CD14-positive monocyte (primary cell): ENCODE measurements around the gene PRB4. TPM values are rescaled to one million over a fixed set of nuclear protein-coding genes. Genes with fewer than 3 reads are reported as not detected.
"Not testable (repeated sequence)": the region's sequence is repeated elsewhere in the genome, so short reads cannot be mapped to it uniquely, and the experiment has no call there.

Experiments
- DNase-seq, 3 donors: peaks; one replicate each; pipeline ENCODE4 v3.0.0-alpha.2; 2011 to 2022
- H2AFZ ChIP-seq: 2 replicates; pipeline ENCODE4 v1.6.0; 2012; ENCODE audit warnings: mild to moderate bottlenecking, low read depth, low read length, inconsistent platforms; ENCODE audit not compliant: insufficient read depth, poor library complexity, severe bottlenecking
- H3K27ac ChIP-seq, 2 donors: 1 replicate in 1 of 2; 2 replicates in 1 of 2; pipeline ENCODE4 v1.5.1; 2012 to 2013; ENCODE audit warnings: low read length in 2 of 2, control low read depth in 1 of 2, inconsistent platforms in 1 of 2, low read depth in 1 of 2, mild to moderate bottlenecking in 1 of 2
- H3K27me3 ChIP-seq, 2 donors: one replicate each; pipeline versions ENCODE4 v1.6.0 to v1.6.1; 2011 to 2013; ENCODE audit warnings: low read length in 2 of 2; ENCODE audit not compliant: control insufficient read depth in 2 of 2, insufficient read depth in 2 of 2
- H3K36me3 ChIP-seq, 2 donors: replicated peaks in 1 of 2; 1 replicate in 1 of 2; 2 replicates in 1 of 2; pipeline versions ENCODE4 v1.5.1 to v1.6.1; 2012 to 2013; ENCODE audit warnings: low read length in 2 of 2, control low read depth in 1 of 2, inconsistent platforms in 1 of 2, mild to moderate bottlenecking in 1 of 2; ENCODE audit not compliant: insufficient read depth in 2 of 2, control insufficient read depth in 1 of 2
- H3K4me1 ChIP-seq, 2 donors: 1 replicate in 1 of 2; 2 replicates in 1 of 2; pipeline versions ENCODE4 v1.5.1 to v1.6.1; 2012 to 2013; ENCODE audit warnings: low read length in 2 of 2, control low read depth in 1 of 2, inconsistent platforms in 1 of 2, mild to moderate bottlenecking in 1 of 2, moderate library complexity in 1 of 2; ENCODE audit not compliant: insufficient read depth in 2 of 2, control insufficient read depth in 1 of 2
- H3K4me2 ChIP-seq: replicated peaks from 2 replicates; pipeline ENCODE3; 2012; ENCODE audit warnings: low read length, moderate library complexity, mild to moderate bottlenecking; ENCODE audit not compliant: poor library complexity, severe bottlenecking; ENCODE audit errors: extremely low read depth
- H3K4me3 ChIP-seq, 3 experiments: fragments of 200-600 bp in 1 of 3; sonication (generic) in 1 of 3; replicated peaks in 1 of 3; 1 replicate in 2 of 3; 2 replicates in 1 of 3; pipeline ENCODE4 v1.5.1; 2011 to 2013; ENCODE audit warnings: low read length in 3 of 3, mild to moderate bottlenecking in 3 of 3, control low read depth in 2 of 3, low read depth in 2 of 3, inconsistent platforms in 1 of 3, moderate library complexity in 1 of 3
- H3K79me2 ChIP-seq: 2 replicates; pipeline ENCODE4 v1.6.0; 2012; ENCODE audit warnings: mild to moderate bottlenecking, control low read depth, inconsistent platforms, low read length, moderate library complexity; ENCODE audit not compliant: insufficient read depth
- H3K9ac ChIP-seq: 2 replicates; pipeline ENCODE4 v1.6.0; 2017; ENCODE audit warnings: low read length, mild to moderate bottlenecking; ENCODE audit not compliant: insufficient read depth, poor library complexity, severe bottlenecking
- H3K9me3 ChIP-seq, 2 donors: replicated peaks in 1 of 2; 1 replicate in 1 of 2; 2 replicates in 1 of 2; pipeline versions ENCODE4 v1.5.1 to v1.6.1; 2012 to 2013; ENCODE audit warnings: low read length in 2 of 2, control low read depth in 1 of 2; ENCODE audit not compliant: control insufficient read depth in 1 of 2, insufficient read depth in 1 of 2
- H4K20me1 ChIP-seq: 2 replicates; pipeline ENCODE4 v1.6.0; 2012; ENCODE audit warnings: mild to moderate bottlenecking, low read length, control low read depth, moderate library complexity; ENCODE audit not compliant: insufficient read depth
- H3K27ac Mint-ChIP-seq, 7 donors: one replicate each; pipeline ENCODE4 v1.8.0; 2020; ENCODE audit warnings: mild to moderate bottlenecking in 7 of 7, mixed read lengths in 7 of 7, moderate library complexity in 6 of 7, inconsistent platforms in 2 of 7
- H3K27me3 Mint-ChIP-seq, 3 donors: one replicate each; pipeline ENCODE4 v1.8.0; 2021 to 2022; ENCODE audit warnings: low read depth in 3 of 3, mild to moderate bottlenecking in 3 of 3, mixed read lengths in 3 of 3, moderate library complexity in 3 of 3, inconsistent platforms in 1 of 3
- H3K36me3 Mint-ChIP-seq, 2 donors: one replicate each; pipeline ENCODE4 v1.8.0; 2020; ENCODE audit warnings: mixed read lengths in 2 of 2, inconsistent platforms in 1 of 2, mild to moderate bottlenecking in 1 of 2
- H3K4me1 Mint-ChIP-seq: one replicate; pipeline ENCODE4 v1.8.0; 2020; ENCODE audit warnings: mild to moderate bottlenecking, mixed read lengths
- H3K4me3 Mint-ChIP-seq, 2 donors: one replicate each; pipeline ENCODE4 v1.8.0; 2020; ENCODE audit warnings: mild to moderate bottlenecking in 2 of 2, mixed read lengths in 2 of 2, moderate library complexity in 1 of 2
- H3K9me3 Mint-ChIP-seq, 7 donors: one replicate each; pipeline ENCODE4 v1.8.0; 2020 to 2022; ENCODE audit warnings: mixed read lengths in 7 of 7, mild to moderate bottlenecking in 6 of 7, moderate library complexity in 6 of 7, inconsistent platforms in 2 of 7
- whole genome bisulfite sequencing: methylation state at CpG from one replicate; pipeline ENCODE4 v1.1.5; 2013; ENCODE audit warnings: missing lambda C conversion rate; ENCODE audit not compliant: insufficient coverage; 5-methylcytosine and 5-hydroxymethylcytosine counted together
- intact Hi-C, 2 donors: fragments of 100-400 bp; cut with micrococcal nuclease; formaldehyde crosslinking; loops; one replicate each; pipeline versions ENCODE4 v1.15.0 to v1.15.1; 2023
- polyA minus RNA-seq: library from RNA; depleted of rRNA, polyadenylated mRNA; stranded (reverse); fragments of >200 nt; gene quantifications from 2 replicates; pipeline ENCODE4 v1.2.3, GENCODE V29; 2012
- polyA plus RNA-seq, 3 donors: library from polyadenylated mRNA; depleted of rRNA in 1 of 3; unstranded in 2 of 3; stranded (reverse) in 1 of 3; fragments of 300-500 nt in 2 of 3; fragments of >200 nt in 1 of 3; fragmentation: Illumina TruSeq in 2 of 3; gene quantifications; 1 replicate in 2 of 3; 2 replicates in 1 of 3; pipeline ENCODE4 v1.2.3, GENCODE V29; 2012 to 2021
- total RNA-seq, 12 experiments: library from RNA in 1 of 12; stranded (reverse) in 1 of 12; fragments of 120-200 nt in 1 of 12; gene quantifications; one replicate each; pipeline ENCODE4 v1.2.4 and lab custom pipeline; 2013 to 2026; ENCODE audit warnings: mixed read lengths in 6 of 12, inconsistent platforms in 1 of 12
- TF ChIP-seq, protein P1 (sequence below): fragments of 200-600 bp; IDR thresholded peaks from one replicate; pipeline ENCODE4 v1.8.0; 2022; ENCODE audit warnings: antibody characterized with exemption, mild to moderate bottlenecking

Gene PRB4
- total RNA-seq (2013): not detected
- polyA plus RNA-seq (not detected), polyA minus RNA-seq (not detected in 2 replicates), total RNA-seq (lab: John Stamatoyannopoulos, UW) (0 to 0.15 (median 0) reads per million in 11 experiments)

DNA sequence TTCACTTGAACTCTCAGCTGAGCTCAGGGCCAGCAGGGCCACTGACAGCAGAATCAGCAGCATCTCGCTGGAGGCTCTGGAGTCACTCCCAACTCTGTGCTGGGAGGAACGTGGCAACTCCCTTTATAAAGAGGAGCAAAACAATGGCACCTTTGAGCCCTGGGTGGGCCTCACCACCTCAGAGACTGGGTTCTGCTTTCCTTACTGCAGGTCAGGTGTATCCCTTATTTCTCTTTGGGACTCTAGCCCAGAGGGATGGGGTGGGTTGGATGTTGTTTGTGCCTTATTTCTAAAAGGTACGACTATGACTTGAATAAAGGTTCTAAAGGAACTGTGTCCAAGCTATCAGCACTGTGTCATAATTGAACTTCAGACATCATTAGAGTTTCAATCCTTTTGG lies at the start of gene PRB4:
Gene PRB4, minus strand, starts transcription at position 101 of the 400 bp plus-strand sequence. Its CDS starts 38 bp downstream, at position 63.
- Histone ChIP-seq H3K9me3 (peaks cover 0 to 3% of the 10 kb centered on the region in 2 donors), H4K20me1 (no peaks in the 10 kb centered on the region), H3K4me2 (no peak within 1 kb of the TSS), H3K9ac (no peak within 1 kb of the TSS), H3K27me3 (no peaks in the 10 kb centered on the region), H2AFZ (no peak within 1 kb of the TSS), H3K4me1 (no peaks in the 10 kb centered on the region), H3K36me3 (no peaks in the 10 kb centered on the region), H3K79me2 (no peaks in the 10 kb centered on the region), H3K27ac (no peak within 1 kb of the TSS), H3K4me3 (no peak within 1 kb of the TSS)
- TF ChIP-seq, protein P1, sequence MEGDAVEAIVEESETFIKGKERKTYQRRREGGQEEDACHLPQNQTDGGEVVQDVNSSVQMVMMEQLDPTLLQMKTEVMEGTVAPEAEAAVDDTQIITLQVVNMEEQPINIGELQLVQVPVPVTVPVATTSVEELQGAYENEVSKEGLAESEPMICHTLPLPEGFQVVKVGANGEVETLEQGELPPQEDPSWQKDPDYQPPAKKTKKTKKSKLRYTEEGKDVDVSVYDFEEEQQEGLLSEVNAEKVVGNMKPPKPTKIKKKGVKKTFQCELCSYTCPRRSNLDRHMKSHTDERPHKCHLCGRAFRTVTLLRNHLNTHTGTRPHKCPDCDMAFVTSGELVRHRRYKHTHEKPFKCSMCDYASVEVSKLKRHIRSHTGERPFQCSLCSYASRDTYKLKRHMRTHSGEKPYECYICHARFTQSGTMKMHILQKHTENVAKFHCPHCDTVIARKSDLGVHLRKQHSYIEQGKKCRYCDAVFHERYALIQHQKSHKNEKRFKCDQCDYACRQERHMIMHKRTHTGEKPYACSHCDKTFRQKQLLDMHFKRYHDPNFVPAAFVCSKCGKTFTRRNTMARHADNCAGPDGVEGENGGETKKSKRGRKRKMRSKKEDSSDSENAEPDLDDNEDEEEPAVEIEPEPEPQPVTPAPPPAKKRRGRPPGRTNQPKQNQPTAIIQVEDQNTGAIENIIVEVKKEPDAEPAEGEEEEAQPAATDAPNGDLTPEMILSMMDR: no peak
- H3K27ac Mint-ChIP-seq: no peak within 1 kb of the TSS
- H3K27me3 Mint-ChIP-seq: peaks cover 0 to 4% (median 0%) of the 10 kb centered on the region in 3 donors
- intact Hi-C loops: no loop called here
- no peak within 1 kb of the TSS for H3K4me3 Mint-ChIP-seq
- H3K9me3 Mint-ChIP-seq: peaks cover 2 to 22% (median 9%) of the 10 kb centered on the region in 7 donors
- no peaks in the 10 kb centered on the region for H3K36me3 Mint-ChIP-seq
- WGBS: 90% methylated on average over 2 of the region's 3 CpGs
- no peak for DNase-seq
- H3K4me1 Mint-ChIP-seq: no peaks in the 10 kb centered on the region

DNA sequence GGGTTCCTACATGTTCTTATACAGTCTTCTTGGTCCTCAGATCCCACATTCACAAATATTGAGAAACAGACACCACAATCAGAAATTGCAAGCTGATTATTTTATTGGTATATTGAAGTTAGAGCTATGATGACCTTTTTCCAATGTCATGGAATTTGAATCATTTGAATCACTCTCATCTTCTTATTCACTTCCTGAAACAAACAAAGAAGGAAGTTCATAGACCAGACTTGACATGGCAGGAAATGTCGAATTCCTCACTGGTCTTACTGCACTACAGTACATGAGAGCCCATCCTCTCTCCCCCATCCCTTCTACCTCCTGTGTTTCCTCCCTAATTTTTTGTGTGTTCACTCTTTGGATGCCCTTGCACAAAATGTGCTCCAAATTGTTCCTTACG lies 41.5 kb upstream of the PRB4 start:
- H3K79me2 ChIP-seq, H3K4me1 Mint-ChIP-seq, H3K9me3 ChIP-seq, H3K27me3 ChIP-seq, H3K27ac ChIP-seq, H3K4me2 ChIP-seq, H3K9ac ChIP-seq, DNase-seq, H4K20me1 ChIP-seq, H3K9me3 Mint-ChIP-seq, intact Hi-C loops, H3K27me3 Mint-ChIP-seq, H3K4me3 Mint-ChIP-seq, H2AFZ ChIP-seq, H3K36me3 ChIP-seq, H3K4me3 ChIP-seq, H3K36me3 Mint-ChIP-seq, H3K27ac Mint-ChIP-seq, H3K4me1 ChIP-seq: not testable (repeated sequence)
- 50% methylated on average over 1 of the region's 2 CpGs for WGBS
